Hepatocyte (in vitro differentiated cells): ENCODE measurements around the gene CPVL.

ENCODE experiments used
- EZH2 ChIP-seq: fragments of 200-600 bp; sonication (generic); IDR thresholded peaks from 2 replicates; pipeline ENCODE4 v1.6.1; 2016; ENCODE audit warnings: antibody characterized with exemption, mild to moderate bottlenecking, borderline replicate concordance
- TF ChIP-seq, protein P1 (sequence below): fragments of 200-600 bp; sonication (generic); IDR thresholded peaks from 2 replicates; pipeline ENCODE4 v1.5.1; 2016; ENCODE audit warnings: antibody characterized with exemption, mild to moderate bottlenecking; ENCODE audit not compliant: poor library complexity

DNA sequence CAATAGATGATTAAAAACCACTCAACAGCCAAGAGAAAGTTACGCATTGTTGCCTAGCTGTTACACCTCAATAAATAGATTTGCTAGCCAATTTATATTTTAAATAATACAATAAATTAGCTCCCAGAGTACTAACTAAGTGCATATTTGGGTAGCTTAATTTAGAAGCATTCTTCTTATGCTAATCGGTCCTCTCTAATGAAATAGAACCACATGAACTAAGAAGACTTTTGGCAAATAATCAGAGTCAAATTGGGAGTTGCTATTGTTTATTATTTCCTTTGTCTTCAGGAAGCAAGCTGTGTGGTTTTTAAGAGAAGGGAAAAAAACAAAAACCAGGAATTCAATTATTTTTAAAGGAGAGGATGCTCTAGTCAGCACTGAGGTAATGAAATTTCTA, 139.2 kb downstream of the CPVL start:
- TF ChIP-seq, protein P1, sequence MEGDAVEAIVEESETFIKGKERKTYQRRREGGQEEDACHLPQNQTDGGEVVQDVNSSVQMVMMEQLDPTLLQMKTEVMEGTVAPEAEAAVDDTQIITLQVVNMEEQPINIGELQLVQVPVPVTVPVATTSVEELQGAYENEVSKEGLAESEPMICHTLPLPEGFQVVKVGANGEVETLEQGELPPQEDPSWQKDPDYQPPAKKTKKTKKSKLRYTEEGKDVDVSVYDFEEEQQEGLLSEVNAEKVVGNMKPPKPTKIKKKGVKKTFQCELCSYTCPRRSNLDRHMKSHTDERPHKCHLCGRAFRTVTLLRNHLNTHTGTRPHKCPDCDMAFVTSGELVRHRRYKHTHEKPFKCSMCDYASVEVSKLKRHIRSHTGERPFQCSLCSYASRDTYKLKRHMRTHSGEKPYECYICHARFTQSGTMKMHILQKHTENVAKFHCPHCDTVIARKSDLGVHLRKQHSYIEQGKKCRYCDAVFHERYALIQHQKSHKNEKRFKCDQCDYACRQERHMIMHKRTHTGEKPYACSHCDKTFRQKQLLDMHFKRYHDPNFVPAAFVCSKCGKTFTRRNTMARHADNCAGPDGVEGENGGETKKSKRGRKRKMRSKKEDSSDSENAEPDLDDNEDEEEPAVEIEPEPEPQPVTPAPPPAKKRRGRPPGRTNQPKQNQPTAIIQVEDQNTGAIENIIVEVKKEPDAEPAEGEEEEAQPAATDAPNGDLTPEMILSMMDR, result no peak
- no peak for TF ChIP-seq EZH2
